SJSA1 (cell line): ENCODE results near the gene CAGE1. TPM values are rescaled to one million over a fixed set of nuclear protein-coding genes. Genes with fewer than 3 reads are reported as not detected.
"Not testable (repeated sequence)": the region's sequence is repeated elsewhere in the genome, so short reads cannot be mapped to it uniquely, and the experiment has no call there.

Experiments used
- DNase-seq, 2 experiments: peaks; one replicate each; pipeline ENCODE4 v3.0.0-alpha.2; 2015 to 2020; ENCODE audit warnings: low spot score in 2 of 2, low read depth in 1 of 2
- H3K27ac ChIP-seq: fragments of 250-450 bp; sonication (Bioruptor Pico); 2 replicates; pipeline ENCODE4 v1.5.1; 2020; ENCODE audit warnings: mild to moderate bottlenecking, moderate library complexity
- H3K27me3 ChIP-seq: fragments of 250-450 bp; sonication (Bioruptor Pico); replicated peaks from 2 replicates; pipeline ENCODE4 v1.5.1; 2020; ENCODE audit warnings: mild to moderate bottlenecking, moderate library complexity
- H3K36me3 ChIP-seq: fragments of 250-450 bp; sonication (Bioruptor Pico); 2 replicates; pipeline ENCODE4 v1.5.1; 2020; ENCODE audit warnings: mild to moderate bottlenecking
- H3K4me1 ChIP-seq: fragments of 250-450 bp; sonication (Bioruptor Pico); replicated peaks from 2 replicates; pipeline ENCODE4 v1.6.1; 2021; ENCODE audit warnings: mild to moderate bottlenecking
- H3K4me3 ChIP-seq: fragments of 250-450 bp; sonication (Bioruptor Pico); 2 replicates; pipeline ENCODE4 v1.5.1; 2020; ENCODE audit warnings: mild to moderate bottlenecking
- H3K9me3 ChIP-seq: fragments of 250-450 bp; sonication (Bioruptor Pico); replicated peaks from 2 replicates; pipeline ENCODE4 v1.5.1; 2020; ENCODE audit warnings: mild to moderate bottlenecking
- total RNA-seq: library from RNA; depleted of rRNA; stranded (reverse); fragments of >200 nt; shearing (Covaris generic); gene quantifications from 2 replicates; pipeline ENCODE4 v1.2.3, GENCODE V29; 2014

CAGE1 gene
- total RNA-seq, 1 experiment from 2014 or later = 0.08 TPM

GRCh38 chr6:7341271-7341670 lies 48.3 kb downstream of the CAGE1 start:
- no peak overlapping the region for H3K27ac ChIP-seq
- no peak overlapping the region for H3K4me3 ChIP-seq
- DNase-seq = no peak
- H3K36me3 ChIP-seq = no peaks in the 10 kb centered on the region
- no peaks in the 10 kb centered on the region for H3K4me1 ChIP-seq
- no peaks in the 10 kb centered on the region for H3K27me3 ChIP-seq
- H3K9me3 ChIP-seq = no peaks in the 10 kb centered on the region

- not testable (repeated sequence) for H3K4me1 ChIP-seq, H3K27ac ChIP-seq, H3K9me3 ChIP-seq, H3K4me3 ChIP-seq, DNase-seq, H3K27me3 ChIP-seq, H3K36me3 ChIP-seq
These were observed 50.4 kb downstream of the CAGE1 start for GRCh38 chr6:7339007-7339732.

GRCh38 chr6:7338031-7338430 lies 51.5 kb downstream of the CAGE1 start:
- no peak overlapping the region for H3K27ac ChIP-seq
- no peak overlapping the region for H3K4me3 ChIP-seq
- no peaks in the 10 kb centered on the region for H3K4me1 ChIP-seq
- no peaks in the 10 kb centered on the region; the same call in 1 of the 2 replicates for H3K27me3 ChIP-seq
- no peak for DNase-seq
- H3K36me3 ChIP-seq = no peaks in the 10 kb centered on the region
- H3K9me3 ChIP-seq = no peaks in the 10 kb centered on the region

- no peak for DNase-seq
These were observed 54.0 kb downstream of the CAGE1 start for GRCh38 chr6:7335519-7335918.

GRCh38 chr6:7334685-7335084 lies 54.9 kb downstream of the CAGE1 start:
- no peaks in the 10 kb centered on the region for H3K9me3 ChIP-seq
- no peaks in the 10 kb centered on the region for H3K4me1 ChIP-seq
- no peaks in the 10 kb centered on the region for H3K36me3 ChIP-seq
- no peak for DNase-seq
- no peaks in the 10 kb centered on the region; the same call in 1 of the 2 replicates for H3K27me3 ChIP-seq
- no peak overlapping the region for H3K4me3 ChIP-seq
- no peak overlapping the region for H3K27ac ChIP-seq

More at GRCh38 chr6:7335519-7335918, 54.0 kb downstream of the CAGE1 start:
- H3K36me3 ChIP-seq = no peaks in the 10 kb centered on the region
- H3K27me3 ChIP-seq = no peaks in the 10 kb centered on the region; the same call in 1 of the 2 replicates
- no peaks in the 10 kb centered on the region for H3K9me3 ChIP-seq
- H3K4me1 ChIP-seq = no peaks in the 10 kb centered on the region
- H3K4me3 ChIP-seq = no peak overlapping the region
- no peak overlapping the region for H3K27ac ChIP-seq

GRCh38 chr6:7332090-7332745 lies 57.3 kb downstream of the CAGE1 start:
- H3K4me3 ChIP-seq = no peak overlapping the region
- no peak for DNase-seq

GRCh38 chr6:7331452-7331851 lies 58.1 kb downstream of the CAGE1 start:
- DNase-seq = no peak
- Histone ChIP-seq H3K4me3 (no peak overlapping the region), H3K4me1 (no peaks in the 10 kb centered on the region), H3K27me3 (no peaks in the 10 kb centered on the region; the same call in 1 of the 2 replicates), H3K27ac (no peak overlapping the region), H3K36me3 (no peaks in the 10 kb centered on the region), H3K9me3 (no peaks in the 10 kb centered on the region)

More at GRCh38 chr6:7332090-7332745, 57.3 kb downstream of the CAGE1 start:
- H3K4me1 ChIP-seq = no peaks in the 10 kb centered on the region
- H3K27ac ChIP-seq = no peak overlapping the region
- H3K36me3 ChIP-seq = no peaks in the 10 kb centered on the region
- no peaks in the 10 kb centered on the region; the same call in 1 of the 2 replicates for H3K27me3 ChIP-seq
- H3K9me3 ChIP-seq = no peaks in the 10 kb centered on the region

- Histone ChIP-seq H3K4me1 (no peaks in the 10 kb centered on the region), H3K27ac (no peak overlapping the region), H3K27me3 (0 out of 2 replicates have a peak, but pooled peaks cover 3% of the 10 kb centered on the region), H3K36me3 (no peaks in the 10 kb centered on the region), H3K9me3 (no peaks in the 10 kb centered on the region), H3K4me3 (no peak overlapping the region)
- DNase-seq = no peak
These were observed 61.3 kb downstream of the CAGE1 start for GRCh38 chr6:7328243-7328642.

- Histone ChIP-seq H3K4me1 (no peaks in the 10 kb centered on the region), H3K27ac (no peak overlapping the region)
These were observed 63.8 kb downstream of the CAGE1 start for GRCh38 chr6:7325750-7326149.

GRCh38 chr6:7324520-7324919 lies 65.0 kb downstream of the CAGE1 start:
- Histone ChIP-seq H3K27ac (no peak overlapping the region), H3K4me3 (no peak overlapping the region), H3K9me3 (no peaks in the 10 kb centered on the region), H3K27me3 (0 out of 2 replicates have a peak, but pooled peaks cover 3% of the 10 kb centered on the region), H3K36me3 (no peaks in the 10 kb centered on the region), H3K4me1 (no peaks in the 10 kb centered on the region)
- no peak for DNase-seq

More at GRCh38 chr6:7325750-7326149, 63.8 kb downstream of the CAGE1 start:
- no peaks in the 10 kb centered on the region for H3K36me3 ChIP-seq
- DNase-seq = no peak
- no peak overlapping the region for H3K4me3 ChIP-seq
- H3K27me3 ChIP-seq = 0 out of 2 replicates have a peak, but pooled peaks cover 3% of the 10 kb centered on the region
- H3K9me3 ChIP-seq = no peaks in the 10 kb centered on the region

- H3K4me1 ChIP-seq = no peaks in the 10 kb centered on the region
- no peaks in the 10 kb centered on the region for H3K36me3 ChIP-seq
These were observed 66.5 kb downstream of the CAGE1 start for GRCh38 chr6:7323074-7323473.

GRCh38 chr6:7321866-7322265 lies 67.7 kb downstream of the CAGE1 start:
- not testable (repeated sequence) for H3K4me1 ChIP-seq, H3K27me3 ChIP-seq, H3K9me3 ChIP-seq, H3K4me3 ChIP-seq, H3K36me3 ChIP-seq, H3K27ac ChIP-seq, DNase-seq

More at GRCh38 chr6:7323074-7323473, 66.5 kb downstream of the CAGE1 start:
- no peak for DNase-seq
- Histone ChIP-seq H3K27me3 (0 out of 2 replicates have a peak, but pooled peaks cover 3% of the 10 kb centered on the region), H3K9me3 (no peaks in the 10 kb centered on the region), H3K27ac (no peak overlapping the region), H3K4me3 (no peak overlapping the region)

- not testable (repeated sequence) for H3K4me1 ChIP-seq, H3K36me3 ChIP-seq, H3K4me3 ChIP-seq, H3K9me3 ChIP-seq, H3K27me3 ChIP-seq, H3K27ac ChIP-seq, DNase-seq
These were observed 70.1 kb downstream of the CAGE1 start for GRCh38 chr6:7319406-7319805.

- Histone ChIP-seq H3K4me3 (no peak overlapping the region), H3K36me3 (peaks cover 4% of the 10 kb centered on the region), H3K27me3 (no peaks in the 10 kb centered on the region), H3K9me3 (no peaks in the 10 kb centered on the region), H3K27ac (no peak overlapping the region), H3K4me1 (peaks cover 7% of the 10 kb centered on the region)
- no peak for DNase-seq
These were observed 72.0 kb downstream of the CAGE1 start for GRCh38 chr6:7317538-7317937.
